AG04450 (cell line): ENCODE results near the gene SET. TPM values are rescaled to one million over a fixed set of nuclear protein-coding genes. Genes with fewer than 3 reads are reported as not detected.

Source experiments
- CTCF ChIA-PET: fragments of 300-600, 350-600 bp; formaldehyde crosslinking; extraction: SDS; loops from one replicate; lab custom pipeline; 2022; ENCODE audit warnings: antibody characterized with exemption, inconsistent platforms; lab: Charles Lee
- POLR2A ChIA-PET: fragments of 350-600 bp; formaldehyde crosslinking; extraction: SDS; loops from one replicate; lab custom pipeline; 2021; ENCODE audit warnings: antibody characterized with exemption, inconsistent platforms; lab: Yijun Ruan, JAX
- DNase-seq: peaks from one replicate; pipeline ENCODE4 v3.0.0-alpha.2; 2011; ENCODE audit warnings: low read depth, low spot score
- H3K27ac ChIP-seq: one replicate; pipeline ENCODE4 v1.5.1; 2012; ENCODE audit warnings: low read depth, low read length, control low read depth
- H3K27me3 ChIP-seq: one replicate; pipeline ENCODE4 v1.6.0; 2012; ENCODE audit warnings: low read length; ENCODE audit not compliant: control insufficient read depth, insufficient read depth
- H3K4me3 ChIP-seq: 2 replicates; pipeline ENCODE4 v1.5.1; 2011; ENCODE audit warnings: mild to moderate bottlenecking, low read depth, low read length, control low read depth
- H3K9me3 ChIP-seq: 2 replicates; pipeline ENCODE4 v1.5.1; 2012; ENCODE audit warnings: low read length; ENCODE audit not compliant: control insufficient read depth, insufficient read depth
- CTCF ChIP-seq: IDR thresholded peaks from 2 replicates; pipeline ENCODE4 v1.5.1; 2011; ENCODE audit warnings: low read depth, low read length, control low read depth, inconsistent platforms
- polyA plus RNA-seq: library from polyadenylated mRNA; depleted of rRNA; stranded (reverse); fragments of >200 nt; gene quantifications from 2 replicates; pipeline ENCODE4 v1.2.3, GENCODE V29; 2011

SET gene
- polyA plus RNA-seq, 1 experiment, result 259 TPM

- ChIA-PET CTCF (no interaction called here), POLR2A (interaction anchor here (1.0 kb wide), 1 partner anchor 18 kb away, joined by 6 read pairs; no protein-coding TSS in a partner anchor)
- TF ChIP-seq CTCF, result no peak
- H3K27ac ChIP-seq, result no peak overlapping the region
- H3K27me3 ChIP-seq, result no peaks in the 10 kb centered on the region
- no peak overlapping the region for H3K4me3 ChIP-seq
- DNase-seq, result no peak
- no peaks in the 10 kb centered on the region; the same call in 1 of the 2 replicates for H3K9me3 ChIP-seq
These were observed 18.4 kb downstream of the SET start for GRCh38 chr9:128707446-128707845.

- no peak for DNase-seq
- ChIA-PET CTCF (interaction anchor here (1.1 kb wide), 1 partner anchor 11 kb away, joined by 6 read pairs; the partner anchor contains the start of gene PKN3), POLR2A (no interaction called here)
- Histone ChIP-seq H3K27ac (no peak overlapping the region), H3K4me3 (no peak overlapping the region), H3K27me3 (no peaks in the 10 kb centered on the region), H3K9me3 (no peaks in the 10 kb centered on the region)
- TF ChIP-seq CTCF, result no peak
These were observed 23.7 kb downstream of the SET start for GRCh38 chr9:128712451-128713410.

GRCh38 chr9:128713411-128713780 lies 24.4 kb downstream of the SET start:
- H3K4me3 ChIP-seq, result no peak overlapping the region
- TF ChIP-seq CTCF, result no peak
- ChIA-PET CTCF (no interaction called here), POLR2A (no interaction called here)
- no peaks in the 10 kb centered on the region for H3K27me3 ChIP-seq
- no peaks in the 10 kb centered on the region for H3K9me3 ChIP-seq
- no peak for DNase-seq
- no peak overlapping the region for H3K27ac ChIP-seq

GRCh38 chr9:128713941-128714573 lies 25.0 kb downstream of the SET start:
- Histone ChIP-seq H3K27ac (no peak overlapping the region), H3K4me3 (no peak overlapping the region), H3K27me3 (no peaks in the 10 kb centered on the region), H3K9me3 (no peaks in the 10 kb centered on the region)
- ChIA-PET POLR2A (interaction anchor here (0.5 to 0.6 kb wide), 2 partner anchors 10 to 69 kb away, joined by 4 to 6 read pairs; no protein-coding TSS in a partner anchor), CTCF (interaction anchor here (0.8 to 1.4 kb wide), 2 partner anchors 12 to 19 kb away, joined by 3 to 5 read pairs; partner anchors contain the start of gene PKN3)
- TF ChIP-seq CTCF, result no peak
- DNase-seq, result no peak
